GOT3 (cell line): ENCODE results near the gene PRSS2.
A peak's percentile ranks its signal among the peaks of the same experiment; 100 is the strongest.
"Not testable (repeated sequence)": the region's sequence is repeated elsewhere in the genome, so short reads cannot be mapped to it uniquely, and the experiment has no call there.

Experiments
- DNase-seq: peaks from one replicate; lab custom pipeline; 2025; ENCODE audit warnings: mixed read lengths; lab: John Stamatoyannopoulos, UW

The PRSS2 gene

GRCh38 chr7:142759433-142759832, 11.3 kb upstream of the PRSS2 start:
- DNase-seq = no peak

- no peak for DNase-seq
Observed at GRCh38 chr7:142760071-142760642, 10.6 kb upstream of the PRSS2 start.

- not testable (repeated sequence) for DNase-seq
Observed at GRCh38 chr7:142761606-142762005, 9.2 kb upstream of the PRSS2 start.

- no peak for DNase-seq
Observed at GRCh38 chr7:142762104-142762503, 8.7 kb upstream of the PRSS2 start.

GRCh38 chr7:142767451-142767850, 3.3 kb upstream of the PRSS2 start:
- no peak for DNase-seq

- DNase-seq = no peak
Observed at GRCh38 chr7:142767861-142768260, 2.9 kb upstream of the PRSS2 start.

- not testable (repeated sequence) for DNase-seq
Observed at GRCh38 chr7:142768885-142769284, 1.9 kb upstream of the PRSS2 start.

GRCh38 chr7:142771353-142771723, 568 bp downstream of the PRSS2 start:
- no peak for DNase-seq

- DNase-seq = no peak
Observed at GRCh38 chr7:142772051-142772450, 1.3 kb downstream of the PRSS2 start.

GRCh38 chr7:142772673-142773072, 1.9 kb downstream of the PRSS2 start:
- no peak for DNase-seq

GRCh38 chr7:142773230-142773629, 2.5 kb downstream of the PRSS2 start:
- no peak for DNase-seq

- DNase-seq = no peak
Observed at GRCh38 chr7:142773937-142774744, 3.4 kb downstream of the PRSS2 start.

GRCh38 chr7:142774826-142775225, 4.1 kb downstream of the PRSS2 start:
- no peak for DNase-seq

GRCh38 chr7:142775351-142776115, 4.8 kb downstream of the PRSS2 start:
- not testable (repeated sequence) for DNase-seq

- DNase-seq = no peak
Observed at GRCh38 chr7:142776206-142776844, 5.6 kb downstream of the PRSS2 start.

- DNase-seq = not testable (repeated sequence)
Observed at GRCh38 chr7:142776845-142777225, 6.1 kb downstream of the PRSS2 start.

- DNase-seq = no peak
Observed at GRCh38 chr7:142777318-142777717, 6.5 kb downstream of the PRSS2 start.

- peak; percentile 40 for DNase-seq
Observed at GRCh38 chr7:142782922-142783900, 12.4 kb downstream of the PRSS2 start.

- DNase-seq = no peak
Observed at GRCh38 chr7:142784096-142784495, 13.3 kb downstream of the PRSS2 start.

- no peak for DNase-seq
Observed at GRCh38 chr7:142784716-142785115, 13.9 kb downstream of the PRSS2 start.

GRCh38 chr7:142785841-142786250, 15.1 kb downstream of the PRSS2 start:
- no peak for DNase-seq
